GM18867 (cell line): ENCODE measurements around the gene TMEM97.
A peak's percentile ranks its signal among the peaks of the same experiment; 100 is the strongest.

Experiments used
- ATAC-seq: cut with Tn5 transposase; IDR thresholded peaks from one replicate; pipeline ENCODE4 v1.9.1; 2021; ENCODE audit warnings: mild to moderate bottlenecking, moderate library complexity; ENCODE audit not compliant: unreplicated experiment

TMEM97 gene

DNA sequence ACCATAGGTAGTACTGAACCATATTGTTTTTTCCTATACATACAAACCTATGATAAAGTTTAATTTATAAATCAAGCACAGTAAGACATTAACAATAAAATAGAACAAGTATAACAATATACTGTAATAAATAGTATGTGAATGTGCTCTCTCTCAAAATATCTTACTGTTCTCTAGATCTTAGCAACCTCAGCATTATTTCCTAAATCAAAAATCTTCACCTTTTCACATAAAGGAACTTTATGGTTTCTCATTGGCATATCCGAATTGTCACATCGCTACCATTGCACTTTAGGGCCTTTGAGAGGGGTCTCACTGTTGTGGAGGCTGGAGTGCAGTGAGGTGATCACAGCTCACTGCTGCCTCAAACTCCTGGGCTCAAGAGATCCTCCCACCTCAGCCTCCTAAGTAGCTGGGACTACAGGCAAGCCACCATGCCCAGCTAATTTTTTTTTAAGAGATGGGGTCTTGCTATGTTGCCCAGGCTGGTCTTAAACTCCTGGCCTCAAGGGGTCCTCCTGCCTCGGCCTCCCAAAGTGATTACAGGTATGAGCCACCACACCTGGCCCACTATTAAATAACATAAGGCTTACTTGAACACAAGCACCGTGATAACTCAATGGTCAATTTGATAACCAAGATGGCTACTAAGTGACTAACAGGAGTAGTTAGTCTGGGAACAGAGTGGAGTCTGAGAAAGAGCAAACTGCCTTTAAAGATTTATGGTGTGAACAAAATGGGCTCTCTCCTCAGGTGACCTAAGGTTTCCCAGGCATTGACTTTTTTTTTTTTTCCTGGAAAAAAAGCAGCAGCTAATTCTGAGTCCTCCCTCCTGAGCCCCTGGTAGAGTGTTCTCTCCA, 2.9 kb upstream of the TMEM97 start:
- no peak for ATAC-seq

GRCh38 chr17:28317099-28317965, 1.7 kb upstream of the TMEM97 start:
- no peak for ATAC-seq

GRCh38 chr17:28317966-28318758, 838 bp upstream of the TMEM97 start:
- peak; percentile 3 for ATAC-seq

- ATAC-seq, result no peak
These were observed 567 bp downstream of the TMEM97 start for GRCh38 chr17:28319598-28319935.

- no peak for ATAC-seq
These were observed 1.4 kb downstream of the TMEM97 start for GRCh38 chr17:28320215-28321061.

- ATAC-seq, result no peak
These were observed 5.3 kb downstream of the TMEM97 start for GRCh38 chr17:28324267-28324745.

DNA sequence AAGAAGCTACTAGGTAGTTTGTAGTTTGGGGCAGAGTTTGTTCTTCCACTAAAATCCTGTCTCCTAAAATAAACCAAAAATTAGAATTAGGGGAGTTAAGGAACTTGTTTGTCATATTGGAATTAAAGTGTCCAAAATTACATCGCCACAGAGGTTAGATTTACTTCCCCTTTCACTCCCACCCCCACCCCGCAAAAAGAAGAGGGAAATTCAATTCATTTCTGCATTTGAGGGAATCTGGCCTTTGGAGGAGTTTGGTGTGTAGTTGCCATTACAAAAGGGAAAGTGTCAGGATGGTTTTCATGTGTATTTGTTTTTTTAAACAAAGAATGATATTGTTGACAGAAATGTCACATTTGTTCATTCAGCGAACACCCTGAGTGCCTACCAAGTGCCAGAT, 5.8 kb downstream of the TMEM97 start:
- no peak for ATAC-seq

DNA sequence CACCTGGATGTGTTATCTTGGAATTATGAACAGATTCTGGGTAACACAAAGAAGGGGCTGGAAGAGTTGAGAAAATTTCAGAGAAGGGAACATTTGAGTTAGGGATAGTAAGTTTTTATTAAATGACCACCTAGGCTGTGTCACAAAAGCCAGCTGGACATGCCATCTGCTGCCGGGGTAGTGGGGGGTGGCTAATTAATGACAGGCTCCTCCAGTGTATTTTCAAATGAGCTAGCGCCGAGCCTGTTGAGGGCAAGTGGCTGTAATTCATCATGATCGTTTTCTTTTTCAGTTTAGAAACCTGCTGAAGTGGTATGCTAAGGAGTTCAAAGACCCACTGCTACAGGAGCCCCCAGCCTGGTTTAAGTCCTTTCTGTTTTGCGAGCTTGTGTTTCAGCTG, 6.2 kb downstream of the TMEM97 start:
- ATAC-seq, result no peak

DNA sequence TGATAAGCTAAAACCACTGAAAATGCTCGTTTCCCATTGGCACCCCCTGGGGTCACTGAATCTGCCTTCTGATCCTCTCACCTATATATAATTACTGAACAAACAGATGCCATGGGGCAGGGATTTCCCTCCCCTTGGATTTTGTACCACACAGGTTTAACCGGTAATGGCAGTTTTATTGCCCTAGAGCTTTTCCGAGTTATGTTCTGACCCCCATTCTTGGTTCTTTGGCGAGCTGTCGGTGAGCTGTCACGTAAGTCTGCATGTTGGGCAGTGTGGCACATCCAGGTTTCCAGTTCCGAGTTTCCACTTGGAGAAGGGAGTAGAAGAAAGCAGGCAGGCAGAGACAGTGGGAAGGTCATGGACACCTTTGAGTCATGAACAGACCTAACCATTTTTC, 7.1 kb downstream of the TMEM97 start:
- no peak for ATAC-seq

DNA sequence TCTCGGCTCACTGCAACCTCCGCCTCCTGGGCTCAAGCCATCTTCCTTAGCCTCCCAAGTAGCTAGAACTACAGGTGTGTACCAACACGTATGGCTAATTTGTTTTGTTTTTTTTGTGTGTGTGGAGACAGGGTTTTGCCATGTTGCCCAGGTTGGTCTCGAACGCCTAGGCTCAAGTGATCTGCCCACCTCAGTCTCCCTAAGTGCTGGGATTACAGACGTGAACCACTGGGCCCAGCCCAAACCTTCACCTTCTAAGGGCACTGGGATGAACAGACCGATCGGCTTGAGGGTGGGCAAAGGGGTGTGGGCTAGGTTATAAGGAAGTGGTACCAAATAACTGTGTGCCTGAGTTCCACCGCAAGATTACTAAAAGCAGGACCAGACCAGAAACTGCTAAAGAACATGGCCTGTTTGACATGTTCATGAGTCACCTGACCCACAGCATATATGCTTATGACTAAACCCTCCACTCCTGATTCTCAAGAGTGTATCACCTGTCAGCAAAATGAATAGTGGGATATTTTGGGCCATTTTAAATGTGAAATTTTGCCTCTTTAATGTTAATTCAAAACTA, 8.1 kb downstream of the TMEM97 start:
- ATAC-seq, result peak; percentile 55

GRCh38 chr17:28327709-28328108, 8.7 kb downstream of the TMEM97 start:
- no peak for ATAC-seq

GRCh38 chr17:28328325-28328724, 9.3 kb downstream of the TMEM97 start:
- no peak for ATAC-seq

DNA sequence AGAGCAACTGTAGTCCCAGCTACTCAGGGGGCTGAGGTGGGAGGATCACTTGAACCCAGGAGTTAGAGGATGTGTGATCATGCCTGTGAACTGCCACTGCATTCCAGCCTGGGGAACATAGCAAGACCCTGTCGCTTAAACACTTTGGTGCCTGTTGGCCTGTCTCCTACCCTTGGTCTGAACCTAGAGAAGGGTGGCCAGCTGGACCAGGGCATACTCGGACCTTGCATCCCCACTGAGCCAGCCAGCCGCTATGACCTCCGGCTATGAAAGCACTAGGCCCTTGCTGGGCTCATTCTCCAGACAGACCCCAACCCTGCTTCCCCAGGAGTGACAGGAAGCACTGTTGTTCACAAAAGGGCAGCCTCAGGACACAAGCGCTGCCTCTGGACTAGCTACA, 11.7 kb downstream of the TMEM97 start:
- ATAC-seq, result no peak

DNA sequence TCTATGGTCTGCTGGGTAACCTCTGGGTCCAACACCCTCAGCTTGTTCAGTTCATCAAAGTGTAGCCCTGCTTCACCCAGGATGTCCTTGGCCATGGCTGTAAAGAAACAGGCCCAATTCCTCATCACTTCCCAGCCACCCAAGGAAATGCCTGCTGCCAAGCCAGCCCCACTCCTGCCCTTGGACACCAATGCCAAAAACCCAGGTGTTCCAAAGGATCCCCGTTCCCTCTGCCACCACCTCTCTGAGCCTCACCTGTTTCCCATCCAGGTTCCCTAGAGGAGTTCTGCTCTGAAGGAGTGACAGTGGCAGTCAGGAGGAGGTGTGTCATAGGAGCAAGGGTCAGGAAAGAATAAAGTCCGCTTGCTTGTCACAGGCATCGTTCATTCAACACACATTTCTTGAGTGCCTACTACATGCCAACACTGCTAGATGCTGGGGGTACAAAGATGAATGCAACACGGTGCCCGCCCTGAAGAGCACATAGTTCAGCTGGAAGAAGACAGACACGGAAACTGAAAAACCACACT, 13.0 kb downstream of the TMEM97 start:
- ATAC-seq, result no peak

DNA sequence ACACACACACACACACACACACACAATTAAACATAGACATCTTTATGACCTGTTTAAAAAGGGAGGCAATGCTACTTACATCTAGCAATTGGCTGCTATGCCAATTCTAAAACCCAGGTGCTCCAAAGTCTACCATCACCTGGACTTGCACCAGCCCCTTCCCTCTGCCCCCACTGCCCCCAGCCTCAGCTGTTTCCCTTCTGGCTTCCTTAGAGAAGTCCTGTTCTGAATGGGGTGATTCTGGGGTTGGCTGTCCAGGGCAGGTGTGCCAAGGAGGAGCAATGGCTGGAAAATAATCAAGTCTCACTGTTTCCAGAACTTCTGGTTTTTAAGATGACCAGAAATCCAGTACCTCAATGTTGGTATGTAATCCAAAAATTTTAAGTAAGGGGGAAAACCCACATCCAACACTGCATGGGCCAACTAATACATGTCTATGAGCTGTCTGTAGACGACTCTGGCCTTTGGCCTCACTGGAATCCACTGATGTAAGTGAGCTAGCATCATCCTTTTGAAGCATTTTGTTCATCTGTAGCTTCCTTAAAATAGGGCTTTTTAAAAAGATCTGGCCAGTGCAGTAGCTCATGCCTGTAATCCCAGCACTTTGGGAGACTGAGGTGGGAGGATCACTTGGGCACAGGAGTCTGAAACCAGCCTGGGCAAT, 14.2 kb downstream of the TMEM97 start:
- no peak for ATAC-seq

- ATAC-seq, result no peak
These were observed 15.2 kb downstream of the TMEM97 start for GRCh38 chr17:28334171-28334570.

DNA sequence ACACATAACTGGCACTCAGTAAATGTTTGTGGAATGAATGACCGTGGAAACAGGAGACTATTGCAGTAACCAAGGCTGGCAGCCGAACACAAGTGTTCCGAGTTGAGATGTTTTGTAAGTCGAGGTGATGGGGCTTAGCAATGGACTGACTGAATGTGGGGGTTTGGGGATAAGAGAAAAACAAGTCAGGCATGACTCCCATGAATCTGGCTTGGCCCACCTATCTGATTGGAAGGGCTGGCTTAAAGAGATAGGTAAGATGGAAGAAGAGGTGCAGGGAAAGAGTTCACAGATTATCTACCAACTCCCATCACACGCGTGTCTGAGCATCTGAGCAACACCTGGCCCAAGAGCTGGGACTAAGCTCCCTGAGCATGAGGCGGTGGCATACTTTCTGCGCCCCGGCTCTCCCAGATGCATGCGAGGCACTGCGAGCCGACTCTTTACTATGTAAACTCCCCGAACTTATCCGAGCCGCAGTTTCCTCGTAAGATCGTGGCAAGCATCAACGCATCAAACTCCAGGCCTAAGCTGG, 15.7 kb downstream of the TMEM97 start:
- no peak for ATAC-seq

DNA sequence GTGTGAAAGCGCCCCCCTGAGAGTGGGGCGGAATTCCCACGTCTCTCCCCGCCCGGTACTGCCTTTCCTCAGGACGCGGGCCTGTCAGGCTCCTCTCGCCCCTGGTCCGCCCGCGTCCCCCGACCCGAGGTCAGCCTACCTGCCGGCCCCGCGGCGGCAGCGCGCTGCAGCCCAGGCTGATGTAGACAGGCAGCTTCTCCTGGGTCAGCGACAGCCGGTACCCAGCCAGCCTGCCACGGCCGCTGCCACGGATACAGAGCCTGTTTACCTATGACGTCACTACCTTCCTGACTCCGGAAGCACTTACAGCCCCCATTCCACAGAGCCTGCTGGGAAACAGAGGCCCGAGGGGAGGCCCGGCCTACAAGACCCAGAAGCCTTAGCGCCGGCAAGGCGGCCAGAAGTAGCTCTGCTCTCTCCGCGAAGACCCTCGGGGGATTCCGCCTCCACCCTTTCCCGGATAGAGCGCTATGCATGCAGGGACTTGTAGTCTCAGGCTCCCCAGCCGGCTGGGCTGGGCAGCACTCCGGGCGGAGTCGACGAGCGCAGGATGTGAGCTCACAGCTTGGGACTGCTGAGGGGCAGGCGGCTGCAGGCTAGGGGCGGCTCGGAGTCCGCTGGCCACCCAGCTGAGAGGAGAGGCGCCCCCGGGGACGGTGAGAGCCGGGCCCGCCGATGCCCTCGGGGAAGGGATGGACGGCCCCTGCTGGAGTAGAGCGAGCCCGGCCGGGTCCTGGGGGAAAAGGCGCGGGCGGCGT, 16.4 kb downstream of the TMEM97 start, which contains the start of the genes IFT20 and TNFAIP1:
Gene IFT20, minus strand, starts transcription at position 272 of the 758 bp plus-strand sequence. CDS start 3,487 bp downstream, outside the sequence.
Gene TNFAIP1, plus strand, starts transcription at position 561 of the 758 bp plus-strand sequence. CDS start 3,761 bp downstream, outside the sequence.
- peak; percentile 92 for ATAC-seq
